IMR-90 (cell line): ENCODE measurements around the gene B3GLCT. TPM values are rescaled to one million over a fixed set of nuclear protein-coding genes. Genes with fewer than 3 reads are reported as not detected.

Experiments used
- ATAC-seq: fragments of 200-7000 bp; cut with Tn5 transposase; 2 replicates; pipeline ENCODE4 v1.9.1; 2020; ENCODE audit warnings: low read depth, mild to moderate bottlenecking, moderate library complexity
- BruUV-seq: library from RNA; stranded (reverse); fragments of 400-500 nt; replicated peaks from 2 replicates; lab custom pipeline; 2021; lab: Mats Ljungman, UMichigan
- CTCF ChIA-PET: fragments of 300-600 bp; formaldehyde crosslinking; extraction: SDS; loops from one replicate; lab custom pipeline; 2021; ENCODE audit warnings: antibody characterized with exemption; lab: Yijun Ruan, JAX
- POLR2A ChIA-PET: fragments of 300-600 bp; sonication (Branson Sonifier 250); formaldehyde crosslinking; loops from one replicate; lab custom pipeline; 2022; ENCODE audit warnings: antibody characterized with exemption; ENCODE audit not compliant: unreplicated experiment; lab: Charles Lee
- DNase-seq: peaks from one replicate; pipeline ENCODE4 v3.0.0; 2013
- H2AFZ ChIP-seq: replicated peaks from 2 replicates; pipeline ENCODE3; 2013; ENCODE audit warnings: low read length, mild to moderate bottlenecking; ENCODE audit not compliant: poor library complexity
- H2AK5ac ChIP-seq: 2 replicates; pipeline ENCODE4 v1.6.1; 2013; ENCODE audit warnings: low read depth, low read length, inconsistent platforms
- H2AK9ac ChIP-seq: replicated peaks from 2 replicates; pipeline ENCODE3; 2013; ENCODE audit warnings: mild to moderate bottlenecking, low read depth, low read length, moderate library complexity; ENCODE audit not compliant: poor library complexity
- H2BK120ac ChIP-seq: 2 replicates; pipeline ENCODE4 v1.6.1; 2013; ENCODE audit warnings: low read depth, low read length, inconsistent platforms
- H2BK15ac ChIP-seq: 3 replicates; pipeline ENCODE4 v1.6.1; 2013; ENCODE audit warnings: low read depth, low read length, inconsistent platforms
- H2BK20ac ChIP-seq: 2 replicates; pipeline ENCODE4 v1.6.1; 2013; ENCODE audit warnings: low read depth, mild to moderate bottlenecking, inconsistent platforms, low read length, moderate library complexity
- H2BK5ac ChIP-seq: 2 replicates; pipeline ENCODE4 v1.6.1; 2013; ENCODE audit warnings: mild to moderate bottlenecking, low read depth, low read length, inconsistent platforms; ENCODE audit not compliant: poor library complexity, severe bottlenecking
- H3K14ac ChIP-seq: replicated peaks from 2 replicates; pipeline ENCODE4 v1.6.1; 2013; ENCODE audit warnings: low read depth, low read length, inconsistent platforms
- H3K18ac ChIP-seq: 2 replicates; pipeline ENCODE4 v1.6.1; 2013; ENCODE audit warnings: low read depth, low read length, control low read depth
- H3K23ac ChIP-seq: 2 replicates; pipeline ENCODE4 v1.6.1; 2013; ENCODE audit warnings: low read depth, low read length, inconsistent platforms
- H3K27ac ChIP-seq: 2 replicates; pipeline ENCODE4 v1.5.1; 2013; ENCODE audit warnings: mild to moderate bottlenecking, control low read depth, low read length; ENCODE audit not compliant: insufficient read depth
- H3K27me3 ChIP-seq: 2 replicates; pipeline ENCODE4 v1.6.1; 2013; ENCODE audit warnings: low read length; ENCODE audit not compliant: control insufficient read depth, insufficient read depth
- H3K36me3 ChIP-seq: 2 replicates; pipeline ENCODE4 v1.6.1; 2013; ENCODE audit warnings: low read length, mixed read lengths; ENCODE audit not compliant: control insufficient read depth, insufficient read depth
- H3K4ac ChIP-seq: 2 replicates; pipeline ENCODE4 v1.6.1; 2013; ENCODE audit warnings: low read depth, low read length, inconsistent platforms
- H3K4me1 ChIP-seq: 2 replicates; pipeline ENCODE4 v1.6.1; 2013; ENCODE audit warnings: low read length, mixed read lengths; ENCODE audit not compliant: control insufficient read depth, insufficient read depth
- H3K4me2 ChIP-seq: 2 replicates; pipeline ENCODE4 v1.6.1; 2013; ENCODE audit warnings: low read depth, mild to moderate bottlenecking, control low read depth, low read length, moderate library complexity
- H3K4me3 ChIP-seq: 2 replicates; pipeline ENCODE4 v1.5.1; 2013; ENCODE audit warnings: low read depth, mild to moderate bottlenecking, control low read depth, low read length, moderate library complexity; ENCODE audit not compliant: insufficient read depth
- H3K56ac ChIP-seq: 2 replicates; pipeline ENCODE4 v1.6.1; 2013; ENCODE audit warnings: low read length, inconsistent platforms; ENCODE audit not compliant: insufficient read depth; ENCODE audit errors: extremely low read depth
- H3K79me1 ChIP-seq, 2 experiments: 2 replicates each; pipeline ENCODE4 v1.6.1; 2013; ENCODE audit warnings: low read length in 2 of 2, inconsistent platforms in 1 of 2, low read depth in 1 of 2
- H3K9ac ChIP-seq: 2 replicates; pipeline ENCODE4 v1.6.1; 2013; ENCODE audit warnings: low read depth, low read length, control low read depth
- H3K9me1 ChIP-seq: 2 replicates; pipeline ENCODE4 v1.6.1; 2013; ENCODE audit warnings: low read length, inconsistent platforms; ENCODE audit not compliant: insufficient read depth
- H3K9me3 ChIP-seq: 2 replicates; pipeline ENCODE4 v1.6.1; 2013; ENCODE audit warnings: low read length; ENCODE audit not compliant: control insufficient read depth, insufficient read depth
- H4K20me1 ChIP-seq: 2 replicates; pipeline ENCODE4 v1.6.1; 2013; ENCODE audit warnings: low read length, inconsistent platforms; ENCODE audit not compliant: insufficient read depth
- H4K5ac ChIP-seq: 2 replicates; pipeline ENCODE4 v1.6.1; 2013; ENCODE audit warnings: mild to moderate bottlenecking, low read depth, low read length, control low read depth
- H4K8ac ChIP-seq, 2 experiments: 2 replicates each; pipeline ENCODE4 v1.6.1; 2013; ENCODE audit warnings: low read depth in 2 of 2, low read length in 2 of 2, control low read depth in 1 of 2, inconsistent platforms in 1 of 2
- H4K91ac ChIP-seq: 2 replicates; pipeline ENCODE4 v1.6.1; 2013; ENCODE audit warnings: low read depth, low read length, inconsistent platforms; ENCODE audit not compliant: insufficient read depth
- BHLHE40 ChIP-seq: fragments of 150-350 bp; IDR thresholded peaks from 2 replicates; pipeline ENCODE4 v1.6.1; 2016; ENCODE audit warnings: mild to moderate bottlenecking, low read depth, low read length
- NFE2L2 ChIP-seq: fragments of 150-350 bp; IDR thresholded peaks from 2 replicates; pipeline ENCODE4 v1.6.1; 2016; ENCODE audit warnings: low read depth, mild to moderate bottlenecking, low read length
- RCOR1 ChIP-seq: IDR thresholded peaks from 2 replicates; pipeline ENCODE4 v1.6.1; 2012; ENCODE audit warnings: mild to moderate bottlenecking, low read length, improper control_type of control experiment; ENCODE audit not compliant: insufficient replicate concordance
- WGBS, 2 experiments: methylation state at CpG; one replicate each; pipeline versions ENCODE4 v1.1.5 to v1.1.7; 2013; ENCODE audit warnings: missing lambda C conversion rate in 2 of 2; ENCODE audit not compliant: insufficient read length in 1 of 2; ENCODE audit errors: extremely low coverage in 2 of 2; 5-methylcytosine and 5-hydroxymethylcytosine counted together
- dilution Hi-C: fragments of 300-500 bp; cut with HindIII; formaldehyde crosslinking; loops from one replicate; pipeline ENCODE4 v1.14.3; 2018; ENCODE audit warnings: low sequenced_read_pairs; ENCODE audit not compliant: unreplicated experiment
- in situ Hi-C: fragments of 300-500 bp; cut with MboI; formaldehyde crosslinking; loops from 3 replicates; pipeline ENCODE4 v1.14.3; 2019; ENCODE audit warnings: low sequenced_read_pairs, inconsistent platforms, mixed read lengths
- intact Hi-C: fragments of 100-400 bp; cut with micrococcal nuclease; formaldehyde crosslinking; loops from 2 replicates; pipeline ENCODE4 v1.10.0; 2022
- polyA plus RNA-seq, 3 experiments: library from polyadenylated mRNA; depleted of rRNA; stranded (reverse); fragments of >200 nt; gene quantifications; 2 replicates each; pipeline ENCODE4 v1.2.3, GENCODE V29; 2012; ENCODE audit warnings: low replicate concordance in 1 of 3
- total RNA-seq: library from RNA; depleted of rRNA; stranded (reverse); fragments of >200 nt; gene quantifications from 2 replicates; pipeline ENCODE4 v1.2.3, GENCODE V29; 2012

B3GLCT gene
- total and polyA plus RNA-seq, 2 of the 4 experiments (the other 2 are of a cell fraction), result 2.0 to 4.5 TPM

DNA sequence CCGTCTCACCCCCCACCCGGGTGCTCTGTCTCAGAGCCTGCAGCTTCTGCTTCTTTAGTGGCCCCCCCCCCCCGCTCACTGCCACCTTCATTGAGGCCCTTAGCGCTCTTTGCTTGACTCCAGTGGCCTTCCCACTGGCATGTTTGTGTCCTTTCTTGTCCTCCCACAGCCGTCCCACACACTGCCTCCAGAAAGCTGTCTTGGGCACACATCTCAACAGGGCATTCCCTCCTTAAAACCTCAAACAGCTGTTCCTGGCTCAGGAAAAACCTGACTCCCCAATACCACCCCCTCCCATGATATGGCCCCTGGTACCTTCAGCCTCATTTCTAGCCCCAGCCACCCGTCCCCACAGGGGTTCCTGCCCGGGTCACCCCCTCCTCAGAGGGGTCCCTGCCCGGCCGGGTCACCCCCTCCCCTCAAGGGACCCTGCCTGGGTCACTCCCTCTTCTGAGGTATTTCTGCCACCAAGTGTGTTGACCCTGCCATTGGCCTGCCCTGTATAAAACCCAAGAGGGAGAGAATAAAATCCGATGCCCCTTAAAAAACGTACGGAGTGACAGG, 8.9 kb downstream of the B3GLCT start:
- intact Hi-C loops (no loop called here), in situ Hi-C loops (no loop called here), dilution Hi-C loops (no loop called here)
- Histone ChIP-seq H3K27ac (no peak overlapping the region), H2BK120ac (no peak overlapping the region), H3K4ac (no peak overlapping the region), H2AK5ac (no peak overlapping the region), H3K4me1 (peaks cover 10% of the 10 kb centered on the region), H3K9ac (no peak overlapping the region), H3K36me3 (no peaks in the 10 kb centered on the region), H3K9me1 (peaks cover 8% of the 10 kb centered on the region), H2BK15ac (no peak overlapping the region), H2BK5ac (no peak overlapping the region), H4K5ac (no peak overlapping the region), H4K8ac (no peak overlapping the region), H3K4me3 (no peak overlapping the region), H4K20me1 (0 out of 2 replicates have a peak, but pooled peaks cover 3% of the 10 kb centered on the region), H3K9me3 (no peaks in the 10 kb centered on the region), H4K91ac (no peak overlapping the region), H3K18ac (no peak overlapping the region), H3K27me3 (no peaks in the 10 kb centered on the region), H3K4me2 (no peak overlapping the region), H2AFZ (no peak overlapping the region), H2AK9ac (no peak overlapping the region), H3K79me1 (peaks cover 14 to 15% of the 10 kb centered on the region in 2 experiments), H3K23ac (no peak overlapping the region), H3K14ac (no peak overlapping the region), H2BK20ac (no peak overlapping the region), H3K56ac (no peak overlapping the region)
- WGBS, 2 experiments, result 33% methylated on average over 1 of the region's 12 CpGs; no CpG with 5 or more reads in 1 of the 2 experiments
- DNase-seq, result no peak
- ATAC-seq, result no peak
- BruUV-seq, result no TSS peak
- no peak for TF ChIP-seq BHLHE40
- no peak for TF ChIP-seq NFE2L2
- TF ChIP-seq RCOR1, result no peak
- CTCF ChIA-PET, result no interaction called here
- POLR2A ChIA-PET, result no interaction called here
